ENCODE measurements around the gene PLK3. TPM values are rescaled to one million over a fixed set of nuclear protein-coding genes. Genes with fewer than 3 reads are reported as not detected.

Gene PLK3
- total and polyA plus RNA-seq, 2 donors (not counting 3 experiments of a cell fraction or from before 2014, with no cell fraction given) = 55.0 to 66.7 TPM

DNA sequence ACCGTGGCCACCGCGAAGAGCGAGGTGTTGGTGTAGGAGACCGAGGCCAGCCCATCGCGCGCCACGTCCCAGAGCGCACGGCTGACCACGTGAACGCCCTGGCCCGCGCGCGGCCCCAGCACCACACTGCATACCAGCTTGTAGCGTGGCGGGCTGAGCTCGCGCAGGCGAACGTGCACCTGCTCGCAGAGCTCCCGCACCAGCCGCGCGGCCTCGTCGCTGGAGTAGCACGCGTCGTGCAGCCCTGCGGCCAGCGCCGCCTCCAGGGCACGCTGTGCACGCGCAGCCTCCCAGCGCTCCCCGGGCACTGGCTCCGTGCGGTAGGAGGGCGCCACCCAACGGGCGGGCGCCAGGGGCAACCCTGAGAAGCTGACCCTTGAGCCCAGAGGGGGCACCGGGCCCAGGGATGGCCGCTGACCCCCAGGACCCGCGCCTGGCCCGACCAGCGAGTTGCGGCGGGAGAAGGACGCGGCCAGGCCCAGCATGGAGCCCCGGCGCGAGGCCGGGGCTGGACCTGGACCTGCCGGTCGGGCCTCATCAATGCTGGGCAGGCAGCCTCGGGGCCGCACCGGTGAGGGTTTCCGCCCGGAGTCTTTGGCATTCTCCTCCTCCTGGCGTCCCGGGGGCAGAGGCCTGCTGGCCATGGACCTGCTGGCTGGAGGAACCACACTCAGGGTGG is 6.0 kb downstream of the PLK3 start:
- no TSS peak for BruUV-seq (replicated peaks)
- H3K4me2 ChIP-seq (ENCODE audit: insufficient read depth, low read length) = peak overlapping the region; percentile 26
- TF ChIP-seq FOS (IDR thresholded peaks at IDR 0.05; ENCODE audit: borderline replicate concordance, insufficient read depth, low read length) (no peak), EZH2 (IDR thresholded peaks at IDR 0.05; ENCODE audit: borderline replicate concordance, low read depth, low read length, severe bottlenecking) (no peak), POLR2AphosphoS5 (IDR thresholded peaks at IDR 0.05; ENCODE audit: insufficient read depth, low read depth, low read length) (peak; percentile 5)
- TF ChIP-seq, protein P1, sequence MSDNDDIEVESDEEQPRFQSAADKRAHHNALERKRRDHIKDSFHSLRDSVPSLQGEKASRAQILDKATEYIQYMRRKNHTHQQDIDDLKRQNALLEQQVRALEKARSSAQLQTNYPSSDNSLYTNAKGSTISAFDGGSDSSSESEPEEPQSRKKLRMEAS (IDR thresholded peaks at IDR 0.05; ENCODE audit: insufficient read depth, insufficient read length) = no peak
- TF ChIP-seq, protein P2, sequence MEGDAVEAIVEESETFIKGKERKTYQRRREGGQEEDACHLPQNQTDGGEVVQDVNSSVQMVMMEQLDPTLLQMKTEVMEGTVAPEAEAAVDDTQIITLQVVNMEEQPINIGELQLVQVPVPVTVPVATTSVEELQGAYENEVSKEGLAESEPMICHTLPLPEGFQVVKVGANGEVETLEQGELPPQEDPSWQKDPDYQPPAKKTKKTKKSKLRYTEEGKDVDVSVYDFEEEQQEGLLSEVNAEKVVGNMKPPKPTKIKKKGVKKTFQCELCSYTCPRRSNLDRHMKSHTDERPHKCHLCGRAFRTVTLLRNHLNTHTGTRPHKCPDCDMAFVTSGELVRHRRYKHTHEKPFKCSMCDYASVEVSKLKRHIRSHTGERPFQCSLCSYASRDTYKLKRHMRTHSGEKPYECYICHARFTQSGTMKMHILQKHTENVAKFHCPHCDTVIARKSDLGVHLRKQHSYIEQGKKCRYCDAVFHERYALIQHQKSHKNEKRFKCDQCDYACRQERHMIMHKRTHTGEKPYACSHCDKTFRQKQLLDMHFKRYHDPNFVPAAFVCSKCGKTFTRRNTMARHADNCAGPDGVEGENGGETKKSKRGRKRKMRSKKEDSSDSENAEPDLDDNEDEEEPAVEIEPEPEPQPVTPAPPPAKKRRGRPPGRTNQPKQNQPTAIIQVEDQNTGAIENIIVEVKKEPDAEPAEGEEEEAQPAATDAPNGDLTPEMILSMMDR (IDR thresholded peaks at IDR 0.05; ENCODE audit: extremely low read depth in 1 of 2, insufficient read depth in 1 of 2, low read depth in 1 of 2, low read length in 2 of 2) = no peak
- no peaks in the 10 kb centered on the region for H3K27me3 ChIP-seq (ENCODE audit: control insufficient read depth in 2 of 2, insufficient read depth in 2 of 2, low read length in 2 of 2)
- no peak overlapping the region for H3K4me3 ChIP-seq (replicated peaks in 1 of 3; ENCODE audit: insufficient read depth in 1 of 3, low read depth in 1 of 3, low read length in 3 of 3)
- POLR2A ChIA-PET = interaction anchor here (3.1 to 4.3 kb wide), 2 partner anchors 14 to 31 kb away, joined by 13 to 97 read pairs; partner anchors contain the start of gene RPS8
- peak overlapping the region; percentile 100 for H3K27ac ChIP-seq (ENCODE audit: insufficient read depth, low read depth, low read length)
- H2AFZ ChIP-seq (ENCODE audit: low read depth, low read length) = no peak overlapping the region
- peaks cover 4 to 32% of the 10 kb centered on the region in 2 experiments for H3K36me3 ChIP-seq (ENCODE audit: control insufficient read depth in 2 of 2, extremely low read depth in 1 of 2, insufficient read depth in 2 of 2, low read length in 2 of 2)
- no peaks in the 10 kb centered on the region for H3K9me3 ChIP-seq (replicated peaks; ENCODE audit: control insufficient read depth, insufficient read depth, low read length)
- intact Hi-C loops (cut with micrococcal nuclease) (loop anchor here (2.0 to 10.0 kb wide), 2 partner anchors 75 to 879 kb away; partner anchors contain the start of genes GPBP1L1, RNU5D-1 and TMEM69), dilution Hi-C loops (cut with MboI; ENCODE audit: extremely low pct_ligation_motif_present, low sequenced_read_pairs) (no loop called here)
- FAIRE-seq (no peak), DNase-seq (ENCODE audit: low read depth, low spot score) (no peak)
- H3K9ac ChIP-seq (replicated peaks; ENCODE audit: extremely low read depth, insufficient read depth, low read length) = peak overlapping the region; percentile 99
- CTCF ChIA-PET = interaction anchor here (1.0 to 2.2 kb wide), 2 partner anchors 12 to 19 kb away, joined by 4 to 8 read pairs; no protein-coding TSS in a partner anchor
- H4K20me1 ChIP-seq (replicated peaks; ENCODE audit: control insufficient read depth, extremely low read depth, insufficient read depth, low read length) = no peaks in the 10 kb centered on the region
- H3K9me1 ChIP-seq (replicated peaks; ENCODE audit: control insufficient read depth, extremely low read depth, insufficient read depth, low read length) = no peaks in the 10 kb centered on the region
- H3K79me2 ChIP-seq (ENCODE audit: control insufficient read depth, insufficient read depth, low read length) = peaks cover 60% of the 10 kb centered on the region
- H3K4me1 ChIP-seq (ENCODE audit: control insufficient read depth, extremely low read depth, insufficient read depth, low read length) = peaks cover 67% of the 10 kb centered on the region
